Upper lobe of left lung (tissue), 6 donors: ENCODE measurements around the gene REEP6. TPM values are rescaled to one million over a fixed set of nuclear protein-coding genes. Genes with fewer than 3 reads are reported as not detected.

Experiments used
- ATAC-seq, 2 donors: fragments of 200-7000 bp; cut with Tn5 transposase; one replicate each; pipeline ENCODE4 v1.9.1; 2022; ENCODE audit warnings: mild to moderate bottlenecking in 2 of 2, moderate library complexity in 2 of 2; ENCODE audit not compliant: low FRiP score in 2 of 2
- DNase-seq, 2 donors: peaks; one replicate each; pipeline ENCODE4 v3.0.0-alpha.2; 2019 to 2020
- H3K27ac ChIP-seq, 4 donors: fragments of 200-600 bp; sonication (generic); one replicate each; pipeline ENCODE4 v1.5.1; 2016 to 2019
- H3K27me3 ChIP-seq, 4 donors: fragments of 200-600 bp; sonication (generic); one replicate each; pipeline ENCODE4 v1.5.1; 2017 to 2019
- H3K36me3 ChIP-seq, 4 donors: fragments of 200-600 bp; sonication (generic); one replicate each; pipeline ENCODE4 v1.5.1; 2016 to 2019
- H3K4me1 ChIP-seq, 4 donors: fragments of 200-600 bp; sonication (generic); one replicate each; pipeline ENCODE4 v1.5.1; 2018 to 2019
- H3K4me3 ChIP-seq, 4 donors: fragments of 200-600 bp; sonication (generic); one replicate each; pipeline ENCODE4 v1.5.1; 2017 to 2019; ENCODE audit warnings: mild to moderate bottlenecking in 2 of 4, moderate library complexity in 1 of 4
- H3K9me3 ChIP-seq, 4 donors: fragments of 200-600 bp; sonication (generic); one replicate each; pipeline ENCODE4 v1.5.1; 2018 to 2019
- EP300 ChIP-seq, 4 donors: sonication (generic); formaldehyde crosslinking; IDR thresholded peaks; one replicate each; pipeline ENCODE4 v1.5.1; 2017; ENCODE audit warnings: antibody characterized with exemption in 4 of 4, control low read depth in 2 of 4
- POLR2A ChIP-seq, 4 donors: fragments of 450-650 bp; IDR thresholded peaks; one replicate each; pipeline ENCODE4 v1.5.1; 2016 to 2017; ENCODE audit warnings: antibody characterized with exemption in 4 of 4, mild to moderate bottlenecking in 2 of 4
- POLR2AphosphoS5 ChIP-seq, 2 donors: sonication (generic); formaldehyde crosslinking; IDR thresholded peaks; one replicate each; pipeline ENCODE4 v1.5.1; 2017; ENCODE audit warnings: antibody characterized with exemption in 2 of 2
- WGBS, 2 donors: methylation state at CpG; one replicate each; pipeline ENCODE4 v1.1.5; 2017 to 2018; 5-methylcytosine and 5-hydroxymethylcytosine counted together
- total RNA-seq, 6 donors: library from RNA; depleted of rRNA in 4 of 6; stranded (reverse); fragments of >200 nt in 4 of 6; gene quantifications; one replicate each; pipeline versions ENCODE4 v1.1.0 to v1.2.1, GENCODE V29; 2016 to 2021
- TF ChIP-seq, protein P1 (sequence below), 6 experiments: fragments of 450-650 bp in 4 of 6; fragments of 200-600 bp in 2 of 6; sonication (generic) in 2 of 6; IDR thresholded peaks; one replicate each; pipeline ENCODE4 v1.5.1; 2016 to 2019; ENCODE audit warnings: antibody characterized with exemption in 6 of 6
- donor health status: DM: no; HTN: no; CAD: no; lungs with moderate emphysema.
- donor health status: DM: no; HTN: yes; CAD: no; lungs with severe emphysema.

Gene REEP6
- total RNA-seq, 6 donors from 2014 or later, result 2.0 to 7.8 (median 3.1) TPM

DNA sequence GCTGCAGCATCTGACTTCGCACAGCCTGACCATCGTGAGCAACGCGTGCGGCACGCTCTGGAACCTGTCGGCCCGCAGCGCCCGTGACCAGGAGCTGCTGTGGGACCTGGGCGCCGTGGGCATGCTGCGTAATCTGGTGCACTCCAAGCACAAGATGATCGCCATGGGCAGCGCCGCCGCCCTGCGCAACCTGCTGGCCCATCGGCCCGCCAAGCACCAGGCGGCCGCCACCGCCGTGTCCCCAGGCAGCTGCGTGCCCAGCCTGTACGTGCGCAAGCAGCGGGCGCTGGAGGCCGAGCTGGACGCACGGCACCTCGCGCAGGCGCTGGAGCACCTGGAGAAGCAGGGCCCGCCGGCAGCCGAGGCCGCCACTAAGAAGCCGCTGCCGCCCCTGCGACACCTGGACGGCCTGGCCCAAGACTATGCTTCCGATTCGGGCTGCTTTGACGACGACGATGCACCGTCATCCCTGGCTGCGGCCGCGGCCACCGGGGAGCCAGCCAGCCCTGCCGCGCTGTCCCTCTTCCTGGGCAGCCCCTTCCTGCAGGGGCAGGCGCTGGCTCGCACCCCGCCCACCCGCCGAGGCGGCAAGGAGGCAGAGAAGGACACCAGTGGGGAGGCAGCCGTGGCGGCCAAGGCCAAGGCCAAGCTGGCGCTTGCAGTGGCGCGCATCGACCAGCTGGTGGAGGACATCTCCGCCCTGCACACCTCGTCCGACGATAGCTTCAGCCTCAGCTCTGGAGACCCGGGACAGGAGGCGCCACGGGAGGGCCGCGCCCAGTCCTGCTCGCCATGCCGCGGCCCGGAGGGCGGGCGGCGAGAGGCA is 25.6 kb upstream of the REEP6 start:
- WGBS, 2 donors, result 32% methylated on average over 42 of the region's 83 CpGs; no CpG with 5 or more reads in 1 of the 2 donors
- Histone ChIP-seq H3K36me3 (peaks cover 0 to 9% (median 3%) of the 10 kb centered on the region in 4 donors), H3K27me3 (peaks cover 4 to 56% (median 41%) of the 10 kb centered on the region in 4 donors), H3K4me3 (peak overlapping the region in 1 of 4 donors; percentile 20), H3K27ac (no peak overlapping the region), H3K9me3 (no peaks in the 10 kb centered on the region), H3K4me1 (peaks cover 43 to 56% (median 50%) of the 10 kb centered on the region in 4 donors)
- peak; percentile 39 to 88 for DNase-seq
- ATAC-seq, result peak in 1 of 2 donors; percentile 34
- no peak for TF ChIP-seq POLR2A (IDR thresholded peaks at IDR 0.05)
- TF ChIP-seq, protein P1, sequence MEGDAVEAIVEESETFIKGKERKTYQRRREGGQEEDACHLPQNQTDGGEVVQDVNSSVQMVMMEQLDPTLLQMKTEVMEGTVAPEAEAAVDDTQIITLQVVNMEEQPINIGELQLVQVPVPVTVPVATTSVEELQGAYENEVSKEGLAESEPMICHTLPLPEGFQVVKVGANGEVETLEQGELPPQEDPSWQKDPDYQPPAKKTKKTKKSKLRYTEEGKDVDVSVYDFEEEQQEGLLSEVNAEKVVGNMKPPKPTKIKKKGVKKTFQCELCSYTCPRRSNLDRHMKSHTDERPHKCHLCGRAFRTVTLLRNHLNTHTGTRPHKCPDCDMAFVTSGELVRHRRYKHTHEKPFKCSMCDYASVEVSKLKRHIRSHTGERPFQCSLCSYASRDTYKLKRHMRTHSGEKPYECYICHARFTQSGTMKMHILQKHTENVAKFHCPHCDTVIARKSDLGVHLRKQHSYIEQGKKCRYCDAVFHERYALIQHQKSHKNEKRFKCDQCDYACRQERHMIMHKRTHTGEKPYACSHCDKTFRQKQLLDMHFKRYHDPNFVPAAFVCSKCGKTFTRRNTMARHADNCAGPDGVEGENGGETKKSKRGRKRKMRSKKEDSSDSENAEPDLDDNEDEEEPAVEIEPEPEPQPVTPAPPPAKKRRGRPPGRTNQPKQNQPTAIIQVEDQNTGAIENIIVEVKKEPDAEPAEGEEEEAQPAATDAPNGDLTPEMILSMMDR (IDR thresholded peaks at IDR 0.05), result peak in 5 of 6 experiments; percentile 28 to 72 (median 51)

DNA sequence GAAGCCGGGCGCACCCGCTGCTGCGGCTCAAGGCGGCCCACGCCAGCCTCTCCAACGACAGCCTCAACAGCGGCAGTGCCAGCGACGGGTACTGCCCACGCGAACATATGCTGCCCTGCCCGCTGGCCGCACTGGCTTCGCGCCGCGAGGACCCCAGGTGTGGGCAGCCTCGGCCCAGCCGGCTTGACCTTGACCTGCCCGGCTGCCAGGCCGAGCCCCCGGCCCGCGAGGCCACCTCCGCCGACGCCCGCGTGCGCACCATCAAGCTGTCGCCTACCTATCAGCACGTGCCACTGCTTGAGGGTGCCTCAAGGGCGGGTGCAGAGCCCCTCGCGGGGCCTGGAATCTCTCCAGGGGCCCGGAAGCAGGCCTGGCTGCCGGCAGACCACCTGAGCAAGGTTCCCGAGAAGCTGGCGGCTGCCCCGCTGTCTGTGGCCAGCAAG is 24.9 kb upstream of the REEP6 start:
- no peak for ATAC-seq
- Histone ChIP-seq H3K36me3 (peaks cover 0 to 2% (median 0%) of the 10 kb centered on the region in 4 donors), H3K4me1 (peaks cover 50 to 63% (median 56%) of the 10 kb centered on the region in 4 donors), H3K4me3 (peak overlapping the region in 1 of 4 donors; percentile 20), H3K27ac (no peak overlapping the region), H3K9me3 (no peaks in the 10 kb centered on the region), H3K27me3 (peaks cover 5 to 62% (median 46%) of the 10 kb centered on the region in 4 donors)
- TF ChIP-seq EP300 (IDR thresholded peaks at IDR 0.05) (no peak), POLR2AphosphoS5 (IDR thresholded peaks at IDR 0.05) (no peak)
- TF ChIP-seq, protein P1 (IDR thresholded peaks at IDR 0.05), result no peak
- no peak for DNase-seq
- 50% methylated on average over 4 of the region's 41 CpGs; no CpG with 5 or more reads in 1 of the 2 donors for WGBS, 2 donors

DNA sequence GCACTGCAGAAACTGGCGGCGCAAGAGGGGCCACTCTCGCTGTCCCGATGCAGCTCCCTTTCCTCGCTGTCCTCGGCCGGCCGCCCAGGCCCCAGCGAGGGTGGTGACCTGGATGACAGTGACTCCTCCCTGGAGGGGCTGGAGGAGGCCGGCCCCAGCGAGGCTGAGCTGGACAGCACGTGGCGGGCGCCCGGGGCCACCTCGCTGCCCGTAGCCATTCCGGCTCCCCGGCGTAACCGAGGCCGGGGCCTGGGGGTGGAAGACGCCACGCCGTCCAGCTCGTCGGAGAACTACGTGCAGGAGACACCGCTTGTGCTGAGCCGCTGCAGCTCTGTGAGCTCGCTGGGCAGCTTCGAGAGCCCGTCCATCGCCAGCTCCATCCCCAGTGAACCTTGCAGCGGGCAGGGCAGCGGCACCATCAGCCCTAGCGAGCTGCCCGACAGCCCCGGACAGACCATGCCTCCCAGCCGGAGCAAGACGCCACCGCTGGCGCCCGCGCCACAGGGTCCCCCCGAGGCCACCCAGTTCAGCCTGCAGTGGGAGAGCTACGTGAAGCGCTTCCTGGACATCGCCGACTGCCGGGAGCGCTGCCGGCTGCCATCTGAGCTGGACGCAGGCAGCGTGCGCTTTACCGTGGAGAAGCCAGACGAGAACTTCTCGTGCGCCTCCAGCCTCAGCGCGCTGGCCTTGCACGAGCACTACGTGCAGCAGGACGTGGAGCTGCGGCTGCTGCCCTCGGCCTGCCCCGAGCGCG is 24.3 kb upstream of the REEP6 start:
- WGBS, 2 donors, result 0 to 26% methylated on average over 1 to 45 of the region's 70 CpGs
- TF ChIP-seq, protein P1 (IDR thresholded peaks at IDR 0.05), result no peak
- TF ChIP-seq POLR2AphosphoS5 (IDR thresholded peaks at IDR 0.05) (no peak), POLR2A (IDR thresholded peaks at IDR 0.05) (no peak)
- Histone ChIP-seq H3K27me3 (peaks cover 5 to 68% (median 49%) of the 10 kb centered on the region in 4 donors), H3K4me3 (no peak overlapping the region), H3K27ac (no peak overlapping the region), H3K36me3 (no peaks in the 10 kb centered on the region), H3K4me1 (peaks cover 56 to 69% (median 62%) of the 10 kb centered on the region in 4 donors), H3K9me3 (no peaks in the 10 kb centered on the region)
- DNase-seq (peak in 1 of 2 donors; percentile 83), ATAC-seq (no peak)

DNA sequence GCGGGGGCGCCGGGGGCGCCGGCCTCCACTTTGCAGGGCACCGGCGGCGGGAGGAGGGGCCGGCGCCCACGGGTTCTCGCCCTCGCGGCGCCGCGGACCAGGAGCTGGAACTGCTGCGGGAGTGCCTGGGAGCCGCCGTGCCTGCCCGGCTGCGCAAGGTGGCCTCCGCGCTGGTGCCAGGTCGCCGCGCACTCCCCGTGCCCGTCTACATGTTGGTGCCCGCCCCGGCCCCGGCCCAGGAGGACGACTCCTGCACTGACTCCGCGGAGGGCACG is 23.8 kb upstream of the REEP6 start:
- Histone ChIP-seq H3K36me3 (no peaks in the 10 kb centered on the region), H3K9me3 (no peaks in the 10 kb centered on the region), H3K27me3 (peaks cover 5 to 73% (median 51%) of the 10 kb centered on the region in 4 donors), H3K4me1 (peaks cover 60 to 74% (median 65%) of the 10 kb centered on the region in 4 donors), H3K27ac (no peak overlapping the region), H3K4me3 (peak overlapping the region in 1 of 4 donors; percentile 3)
- DNase-seq (no peak), ATAC-seq (no peak)
- TF ChIP-seq EP300 (IDR thresholded peaks at IDR 0.05), result no peak
- TF ChIP-seq, protein P1 (IDR thresholded peaks at IDR 0.05), result no peak
- TF ChIP-seq POLR2AphosphoS5 (IDR thresholded peaks at IDR 0.05), result no peak
- no peak for TF ChIP-seq POLR2A (IDR thresholded peaks at IDR 0.05)
- 14% methylated on average over 7 of the region's 36 CpGs; no CpG with 5 or more reads in 1 of the 2 donors for WGBS, 2 donors
